Measurements from ENCODE around the gene GIPC1.

GIPC1 gene

DNA sequence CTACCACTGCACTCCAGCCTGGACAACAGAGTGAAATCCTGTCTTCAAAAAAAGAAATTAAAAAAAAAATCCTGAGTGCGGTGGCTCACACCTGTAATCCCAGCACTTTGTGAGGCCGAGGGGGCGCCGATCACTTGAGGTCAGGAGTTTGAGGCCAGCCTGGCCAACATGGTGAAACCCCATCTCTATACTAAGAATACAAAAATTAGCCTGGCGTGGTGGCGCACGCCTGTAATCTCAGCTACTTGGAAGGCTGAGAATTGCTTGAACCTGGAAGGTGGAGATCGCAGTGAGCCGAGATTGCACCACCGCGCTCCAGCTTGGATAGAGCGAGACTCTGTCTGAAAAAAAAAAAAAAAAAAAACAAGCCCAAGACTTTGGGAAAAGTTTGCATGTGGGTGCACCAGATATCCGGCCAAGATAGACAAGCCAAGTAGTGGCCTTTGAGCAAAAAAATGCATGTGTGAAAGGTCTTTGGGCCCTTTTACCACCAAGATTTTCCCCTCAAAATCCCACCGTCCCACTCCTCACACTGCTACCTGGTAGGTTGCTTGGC is 16.6 kb upstream of the GIPC1 start:
- no peak overlapping the region for H2AK5ac ChIP-seq (ENCODE audit: low read length, severe bottlenecking)
- H2AFZ ChIP-seq (ENCODE audit: low read depth, low read length) = no peak overlapping the region
- H3K9ac ChIP-seq (ENCODE audit: low read length) = no peak overlapping the region
- H3K14ac ChIP-seq (ENCODE audit: low read length in 2 of 2) = no peak overlapping the region
- H2BK15ac ChIP-seq (ENCODE audit: low read depth, poor library complexity, severe bottlenecking) = no peak overlapping the region
- H3K9me3 ChIP-seq (ENCODE audit: control insufficient read depth, low read length) = no peaks in the 10 kb centered on the region
- peaks cover 26% of the 10 kb centered on the region for H3K4me1 ChIP-seq (ENCODE audit: control insufficient read depth, insufficient read depth, low read depth, low read length)
- no peak overlapping the region for H3K23ac ChIP-seq (ENCODE audit: low read length in 2 of 2)
- H2BK12ac ChIP-seq (ENCODE audit: low read length in 2 of 2) = no peak overlapping the region
- no peak overlapping the region for H3K4ac ChIP-seq (ENCODE audit: low read depth in 1 of 2, low read length in 2 of 2)
- peaks cover 32 to 39% of the 10 kb centered on the region in 2 experiments for H3K36me3 ChIP-seq (ENCODE audit: control insufficient read depth in 1 of 2, insufficient read depth in 2 of 2, low read depth in 1 of 2, low read length in 2 of 2)
- no peak overlapping the region for H3K4me2 ChIP-seq (ENCODE audit: low read length, poor library complexity, severe bottlenecking)
- H3K18ac ChIP-seq (ENCODE audit: low read depth in 1 of 2, low read length in 2 of 2) = no peak overlapping the region
- WGBS = 97% methylated on average over 14 of the region's 14 CpGs
- no peak overlapping the region for H4K8ac ChIP-seq (ENCODE audit: low read length)
- DNase-seq = no peak
- H2BK120ac ChIP-seq (ENCODE audit: low read depth, low read length) = no peak overlapping the region
- H3K79me1 ChIP-seq (replicated peaks; ENCODE audit: low read length, poor library complexity, severe bottlenecking) = peaks cover 7% of the 10 kb centered on the region
- H3K27me3 ChIP-seq (ENCODE audit: control insufficient read depth in 1 of 2, insufficient read depth in 1 of 2, low read length in 2 of 2) = no peaks in the 10 kb centered on the region
- no peak overlapping the region for H3K27ac ChIP-seq (ENCODE audit: low read length, poor library complexity, severe bottlenecking)
- H2BK5ac ChIP-seq (ENCODE audit: low read depth, low read length, poor library complexity, severe bottlenecking) = no peak overlapping the region
- H4K91ac ChIP-seq (ENCODE audit: low read length) = no peak overlapping the region
- no peak overlapping the region for H3K4me3 ChIP-seq (ENCODE audit: insufficient read depth in 1 of 2, low read depth in 1 of 2, low read length in 2 of 2)

DNA sequence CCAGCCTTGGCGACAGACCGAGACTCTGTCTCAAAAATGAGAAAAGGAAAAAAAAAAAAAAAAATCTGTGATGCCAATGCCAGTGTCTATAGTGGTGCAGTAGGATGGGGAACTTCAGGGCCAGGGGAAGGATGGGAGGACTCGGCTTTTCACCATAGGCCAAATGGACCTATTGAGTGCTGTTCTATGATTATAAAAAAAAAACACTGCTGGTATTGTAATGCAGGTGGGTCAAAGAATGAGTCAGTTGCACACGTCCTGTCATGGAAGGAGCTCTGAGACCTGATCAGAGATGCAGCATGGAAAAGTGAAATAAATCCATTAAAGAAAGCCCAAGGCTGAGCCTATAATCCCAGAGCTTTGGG is 15.3 kb upstream of the GIPC1 start:
- Histone ChIP-seq H3K18ac (ENCODE audit: low read depth in 1 of 2, low read length in 2 of 2) (no peak overlapping the region), H3K9me3 (ENCODE audit: control insufficient read depth, low read length) (no peaks in the 10 kb centered on the region), H2BK15ac (ENCODE audit: low read depth, poor library complexity, severe bottlenecking) (no peak overlapping the region), H3K14ac (ENCODE audit: low read length in 2 of 2) (no peak overlapping the region), H3K27ac (ENCODE audit: low read length, poor library complexity, severe bottlenecking) (no peak overlapping the region), H3K4me3 (ENCODE audit: insufficient read depth in 1 of 2, low read depth in 1 of 2, low read length in 2 of 2) (peak overlapping the region in 1 of 2 experiments; percentile 28), H2AFZ (ENCODE audit: low read depth, low read length) (no peak overlapping the region), H2BK12ac (ENCODE audit: low read length in 2 of 2) (peak overlapping the region in 1 of 2 experiments; percentile 46), H2BK120ac (ENCODE audit: low read depth, low read length) (no peak overlapping the region), H3K23ac (ENCODE audit: low read length in 2 of 2) (no peak overlapping the region), H3K79me1 (replicated peaks; ENCODE audit: low read length, poor library complexity, severe bottlenecking) (peaks cover 7% of the 10 kb centered on the region), H4K91ac (ENCODE audit: low read length) (no peak overlapping the region), H3K4me1 (ENCODE audit: control insufficient read depth, insufficient read depth, low read depth, low read length) (peaks cover 25% of the 10 kb centered on the region), H3K27me3 (ENCODE audit: control insufficient read depth in 1 of 2, insufficient read depth in 1 of 2, low read length in 2 of 2) (no peaks in the 10 kb centered on the region), H2AK5ac (ENCODE audit: low read length, severe bottlenecking) (no peak overlapping the region), H2BK5ac (ENCODE audit: low read depth, low read length, poor library complexity, severe bottlenecking) (no peak overlapping the region), H3K36me3 (ENCODE audit: control insufficient read depth in 1 of 2, insufficient read depth in 2 of 2, low read depth in 1 of 2, low read length in 2 of 2) (peaks cover 30 to 32% of the 10 kb centered on the region in 2 experiments), H4K8ac (ENCODE audit: low read length) (no peak overlapping the region), H3K4me2 (ENCODE audit: low read length, poor library complexity, severe bottlenecking) (no peak overlapping the region), H3K9ac (ENCODE audit: low read length) (peak overlapping the region; percentile 47), H3K4ac (ENCODE audit: low read depth in 1 of 2, low read length in 2 of 2) (no peak overlapping the region)
- DNase-seq = no peak
- WGBS = 96% methylated on average over 4 of the region's 4 CpGs

DNA sequence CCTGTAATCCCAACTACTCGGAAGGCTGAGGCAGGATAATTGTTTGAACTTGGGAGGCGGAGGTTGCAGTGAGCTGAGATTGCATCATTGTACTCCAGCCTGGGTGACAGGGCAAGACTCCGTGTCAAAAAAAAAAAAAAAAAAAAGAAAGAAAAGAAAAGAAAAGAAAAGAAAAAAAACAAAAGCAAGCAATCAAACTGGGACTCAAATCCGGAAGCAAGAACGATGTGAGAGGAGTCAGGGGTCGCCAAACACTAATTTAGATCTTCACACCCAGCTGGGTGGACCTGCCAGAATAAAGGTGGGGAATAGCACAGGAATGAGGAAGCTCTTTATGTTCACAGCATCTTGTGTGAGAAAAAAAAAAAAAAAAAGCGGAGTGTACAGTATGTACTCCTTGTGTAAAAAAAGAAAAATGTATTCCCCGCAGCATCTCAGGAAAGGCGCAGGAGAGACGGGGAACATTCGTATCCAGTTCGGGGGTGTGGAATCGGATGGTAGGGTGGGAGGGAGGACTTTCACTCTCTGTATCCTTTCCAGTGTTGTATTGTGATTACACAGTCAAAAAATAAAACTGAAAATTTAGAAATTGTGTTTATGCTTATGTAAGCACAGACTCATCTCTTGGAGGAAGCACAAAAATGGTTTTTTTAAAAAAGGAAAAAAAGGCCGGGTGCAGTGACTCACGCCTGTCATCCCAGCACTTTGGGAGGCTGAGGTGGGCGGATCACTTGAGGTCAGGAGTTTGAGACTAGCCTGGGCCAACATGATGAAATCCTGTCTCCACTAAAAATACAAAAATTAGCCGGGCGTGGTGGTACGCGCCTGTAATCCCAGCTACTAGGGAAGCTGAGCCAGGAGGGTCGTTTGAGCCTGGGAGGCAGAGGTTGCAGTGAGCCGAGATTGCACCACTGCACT is 14.6 kb upstream of the GIPC1 start:
- H3K27me3 ChIP-seq (ENCODE audit: control insufficient read depth in 1 of 2, insufficient read depth in 1 of 2, low read length in 2 of 2) = no peaks in the 10 kb centered on the region
- no peak overlapping the region for H2BK120ac ChIP-seq (ENCODE audit: low read depth, low read length)
- peak overlapping the region; percentile 94 for H3K9ac ChIP-seq (ENCODE audit: low read length)
- H4K8ac ChIP-seq (ENCODE audit: low read length) = no peak overlapping the region
- H2AK5ac ChIP-seq (ENCODE audit: low read length, severe bottlenecking) = no peak overlapping the region
- H3K4me1 ChIP-seq (ENCODE audit: control insufficient read depth, insufficient read depth, low read depth, low read length) = peaks cover 25% of the 10 kb centered on the region
- no peak overlapping the region for H3K14ac ChIP-seq (ENCODE audit: low read length in 2 of 2)
- DNase-seq = peak; percentile 68
- H2AFZ ChIP-seq (ENCODE audit: low read depth, low read length) = no peak overlapping the region
- 67% methylated on average over 19 of the region's 22 CpGs for WGBS
- H2BK12ac ChIP-seq (ENCODE audit: low read length in 2 of 2) = no peak overlapping the region
- H3K9me3 ChIP-seq (ENCODE audit: control insufficient read depth, low read length) = no peaks in the 10 kb centered on the region
- H3K4me2 ChIP-seq (ENCODE audit: low read length, poor library complexity, severe bottlenecking) = no peak overlapping the region
- no peak overlapping the region for H2BK15ac ChIP-seq (ENCODE audit: low read depth, poor library complexity, severe bottlenecking)
- H3K4me3 ChIP-seq (ENCODE audit: insufficient read depth in 1 of 2, low read depth in 1 of 2, low read length in 2 of 2) = peak overlapping the region in 1 of 2 experiments; percentile 71
- no peak overlapping the region for H3K18ac ChIP-seq (ENCODE audit: low read depth in 1 of 2, low read length in 2 of 2)
- no peak overlapping the region for H4K91ac ChIP-seq (ENCODE audit: low read length)
- peak overlapping the region; percentile 28 for H3K27ac ChIP-seq (ENCODE audit: low read length, poor library complexity, severe bottlenecking)
- H3K36me3 ChIP-seq (ENCODE audit: control insufficient read depth in 1 of 2, insufficient read depth in 2 of 2, low read depth in 1 of 2, low read length in 2 of 2) = peaks cover 24 to 25% of the 10 kb centered on the region in 2 experiments
- no peak overlapping the region for H2BK5ac ChIP-seq (ENCODE audit: low read depth, low read length, poor library complexity, severe bottlenecking)
- no peak overlapping the region for H3K4ac ChIP-seq (ENCODE audit: low read depth in 1 of 2, low read length in 2 of 2)
- H3K79me1 ChIP-seq (replicated peaks; ENCODE audit: low read length, poor library complexity, severe bottlenecking) = peaks cover 7% of the 10 kb centered on the region
- H3K23ac ChIP-seq (ENCODE audit: low read length in 2 of 2) = no peak overlapping the region

DNA sequence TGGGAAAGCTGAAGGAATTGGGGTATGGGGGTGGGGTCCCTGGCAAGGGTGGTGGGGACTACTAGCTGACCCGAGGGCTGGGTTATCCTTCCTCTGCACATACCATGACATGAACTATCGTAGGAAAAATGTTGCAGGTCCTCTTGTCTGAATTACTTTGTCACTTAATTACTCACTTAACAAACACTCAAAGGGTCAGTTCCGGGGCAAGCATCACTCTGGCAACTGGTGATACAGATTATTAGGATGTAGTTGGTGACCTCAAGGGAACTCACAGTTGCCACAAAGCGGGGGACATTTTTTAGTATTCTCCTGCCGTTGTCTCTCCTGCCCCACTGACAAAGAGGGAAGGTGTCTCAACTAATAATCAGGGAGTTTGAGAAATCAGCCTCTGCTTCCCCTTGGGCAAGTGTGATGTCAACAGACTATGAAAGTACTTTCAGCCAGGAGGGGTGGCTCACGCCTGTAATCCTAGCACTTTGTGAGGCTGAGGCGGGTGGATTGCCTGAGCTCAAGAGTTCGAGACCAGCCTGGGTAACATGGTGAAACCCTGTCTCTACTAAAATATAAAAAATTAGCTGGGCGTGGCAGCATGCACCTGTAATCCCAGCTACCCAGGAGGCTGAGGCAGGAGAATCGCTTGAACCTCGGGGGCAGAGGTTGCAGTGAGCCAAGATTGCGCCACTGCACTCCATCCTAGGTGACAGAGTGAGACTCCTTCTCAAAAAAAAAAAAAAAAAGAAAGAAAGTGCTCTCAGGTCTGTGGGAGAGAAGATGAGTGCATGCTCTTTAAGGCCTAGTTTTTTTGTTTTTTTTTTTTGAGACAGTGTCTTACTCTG is 12.0 kb upstream of the GIPC1 start:
- Histone ChIP-seq H2AFZ (ENCODE audit: low read depth, low read length) (no peak overlapping the region), H3K36me3 (ENCODE audit: control insufficient read depth in 1 of 2, insufficient read depth in 2 of 2, low read depth in 1 of 2, low read length in 2 of 2) (no peaks in the 10 kb centered on the region), H3K4me1 (ENCODE audit: control insufficient read depth, insufficient read depth, low read depth, low read length) (peaks cover 21% of the 10 kb centered on the region), H2BK5ac (ENCODE audit: low read depth, low read length, poor library complexity, severe bottlenecking) (no peak overlapping the region), H3K79me1 (replicated peaks; ENCODE audit: low read length, poor library complexity, severe bottlenecking) (peaks cover 3% of the 10 kb centered on the region), H3K9ac (ENCODE audit: low read length) (no peak overlapping the region), H3K18ac (ENCODE audit: low read depth in 1 of 2, low read length in 2 of 2) (no peak overlapping the region), H2AK5ac (ENCODE audit: low read length, severe bottlenecking) (no peak overlapping the region), H2BK120ac (ENCODE audit: low read depth, low read length) (no peak overlapping the region), H4K91ac (ENCODE audit: low read length) (no peak overlapping the region), H3K23ac (ENCODE audit: low read length in 2 of 2) (no peak overlapping the region), H3K4me3 (ENCODE audit: insufficient read depth in 1 of 2, low read depth in 1 of 2, low read length in 2 of 2) (no peak overlapping the region), H3K27ac (ENCODE audit: low read length, poor library complexity, severe bottlenecking) (no peak overlapping the region), H3K4ac (ENCODE audit: low read depth in 1 of 2, low read length in 2 of 2) (no peak overlapping the region), H3K4me2 (ENCODE audit: low read length, poor library complexity, severe bottlenecking) (no peak overlapping the region), H2BK12ac (ENCODE audit: low read length in 2 of 2) (no peak overlapping the region), H3K27me3 (ENCODE audit: control insufficient read depth in 1 of 2, insufficient read depth in 1 of 2, low read length in 2 of 2) (no peaks in the 10 kb centered on the region), H3K14ac (ENCODE audit: low read length in 2 of 2) (no peak overlapping the region), H3K9me3 (ENCODE audit: control insufficient read depth, low read length) (no peaks in the 10 kb centered on the region), H4K8ac (ENCODE audit: low read length) (no peak overlapping the region), H2BK15ac (ENCODE audit: low read depth, poor library complexity, severe bottlenecking) (no peak overlapping the region)
- WGBS = 58% methylated on average over 8 of the region's 12 CpGs
- DNase-seq = peak; percentile 88
